SKM-1 treated with dmso at 0.1 percent for 144 hours (cell line): ENCODE results near the gene CCN6.

ENCODE experiments used
- DNase-seq: peaks from one replicate; lab custom pipeline; 2025; ENCODE audit not compliant: unreplicated experiment; lab: John Stamatoyannopoulos, UW

The CCN6 gene

GRCh38 chr6:112054001-112054400, at the start of gene CCN6:
Gene CCN6, plus strand, starts transcription at chr6:112054104. Its CDS starts 254 bp downstream, at chr6:112054358.
- DNase-seq: no peak

GRCh38 chr6:112004201-112005012, 49.5 kb upstream of the CCN6 start:
- no peak for DNase-seq

- peak; percentile 10 for DNase-seq
Measured at GRCh38 chr6:112005013-112005371, 48.9 kb upstream of the CCN6 start.

GRCh38 chr6:112007254-112007653, 46.6 kb upstream of the CCN6 start:
- no peak for DNase-seq

GRCh38 chr6:112007805-112008204, 46.1 kb upstream of the CCN6 start:
- DNase-seq: peak; percentile 69

DNA sequence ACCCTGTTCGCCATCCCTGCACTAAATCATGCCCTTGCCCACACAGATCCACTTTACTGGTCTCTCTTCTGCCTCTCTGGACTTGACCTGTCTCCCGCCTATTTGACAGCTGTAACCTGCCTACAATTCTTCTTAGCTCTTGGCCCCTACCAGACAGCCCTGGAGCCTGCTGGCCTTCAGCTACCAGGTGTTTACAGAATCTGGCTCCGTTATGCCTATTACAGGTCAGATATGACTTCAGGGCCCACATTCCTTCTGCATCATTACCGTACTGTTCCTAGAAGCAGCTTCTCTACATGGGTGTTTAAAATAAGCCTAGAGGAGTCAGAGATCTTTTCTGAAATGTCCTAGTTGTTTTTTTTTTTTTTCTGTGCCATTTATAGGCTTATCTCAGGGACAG, 45.4 kb upstream of the CCN6 start:
- no peak for DNase-seq

DNA sequence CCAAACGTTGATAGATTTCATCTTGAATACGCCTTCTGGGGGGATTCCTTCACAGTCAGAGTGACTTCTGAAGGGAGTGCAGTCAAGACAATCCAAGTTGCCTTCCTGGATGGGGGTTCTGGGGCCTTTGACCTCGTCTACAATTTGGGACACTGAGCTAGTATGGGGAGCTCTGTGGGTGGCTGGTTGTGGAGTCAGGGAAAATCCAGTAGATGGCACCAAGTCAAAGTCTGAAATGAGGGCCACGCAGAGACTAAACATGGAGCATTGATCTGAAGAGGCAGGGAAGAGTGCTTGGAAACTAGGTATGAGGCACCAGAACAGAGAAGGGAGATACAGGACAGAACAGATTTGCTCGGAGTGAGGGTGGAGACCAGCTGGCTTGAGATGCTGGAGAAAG, 43.6 kb upstream of the CCN6 start:
- DNase-seq: no peak

DNA sequence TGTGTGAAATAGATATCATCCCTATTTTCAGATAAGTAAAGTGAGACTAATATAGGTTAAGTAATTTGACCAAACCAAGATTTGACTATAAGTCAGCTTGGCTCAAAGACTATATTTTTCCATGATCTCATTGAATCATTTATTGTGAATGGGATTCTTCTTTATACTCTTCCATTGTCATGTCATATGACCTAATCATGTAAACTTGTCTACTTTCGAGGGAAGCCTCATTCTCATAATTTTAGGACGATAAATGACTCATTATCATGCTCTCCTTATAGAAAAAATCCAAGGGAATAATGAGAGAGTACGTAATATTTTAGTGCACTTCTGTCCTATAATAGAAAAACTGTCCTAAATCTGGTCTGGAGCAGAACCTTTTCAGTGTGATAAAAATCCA, 40.9 kb upstream of the CCN6 start:
- DNase-seq: no peak

DNA sequence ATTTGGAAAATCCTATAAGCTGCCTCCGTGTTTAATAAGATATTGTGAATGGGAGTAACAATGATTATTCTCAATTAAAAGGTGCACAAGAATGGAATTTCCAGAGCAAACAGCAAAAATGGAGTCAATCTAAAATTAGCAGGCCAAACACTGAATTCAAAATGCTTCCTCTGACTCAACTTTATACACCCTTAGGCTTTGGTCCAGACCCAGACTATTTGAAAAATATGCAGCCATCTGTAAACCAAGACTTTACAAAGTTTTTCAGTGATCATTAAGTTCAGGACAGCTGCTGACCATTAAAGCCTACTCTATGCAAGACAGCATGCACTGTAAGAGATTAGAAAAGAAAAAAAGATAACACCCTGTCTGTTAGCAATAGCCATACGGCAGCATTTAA, 39.4 kb upstream of the CCN6 start:
- no peak for DNase-seq

- no peak for DNase-seq
Measured at GRCh38 chr6:112015725-112016124, 38.2 kb upstream of the CCN6 start.

DNA sequence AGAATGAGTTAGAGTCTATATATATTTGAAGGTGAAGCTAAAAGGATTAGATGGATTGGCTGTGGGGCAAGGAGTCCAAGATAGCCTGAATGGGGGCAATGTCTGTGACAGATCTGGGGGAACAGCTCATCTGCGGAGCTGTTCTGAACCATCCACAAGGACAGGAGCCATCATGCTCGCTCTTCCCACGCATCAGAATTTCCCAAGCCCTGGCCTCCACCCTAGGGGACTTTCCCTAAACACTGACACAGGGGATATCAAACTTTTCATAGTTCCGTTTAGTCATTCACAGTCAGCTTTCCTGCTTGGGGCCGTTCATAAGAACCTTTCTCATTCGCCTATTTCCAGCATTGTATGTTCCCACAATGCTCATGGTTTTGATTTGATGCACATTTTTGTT, 37.6 kb upstream of the CCN6 start:
- DNase-seq: no peak

DNA sequence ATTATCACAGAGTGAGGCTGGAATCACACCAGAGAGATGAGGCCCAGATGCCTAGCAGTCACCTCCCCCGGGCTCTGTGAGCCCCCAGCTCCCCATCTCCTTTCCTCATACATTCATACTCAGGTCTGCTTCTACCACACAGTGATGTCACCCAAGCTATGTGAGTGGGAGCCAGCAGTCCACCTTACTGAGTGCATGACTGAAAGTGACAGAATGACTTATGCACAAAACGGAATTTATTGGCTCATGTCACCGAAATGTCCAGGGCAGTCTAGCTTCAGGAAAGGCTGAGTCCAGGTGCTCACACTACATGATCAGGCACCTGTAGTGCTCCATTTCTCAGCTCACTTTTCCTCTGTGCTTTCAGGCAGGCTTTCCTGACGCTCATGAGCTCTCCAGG, 36.7 kb upstream of the CCN6 start:
- no peak for DNase-seq

DNA sequence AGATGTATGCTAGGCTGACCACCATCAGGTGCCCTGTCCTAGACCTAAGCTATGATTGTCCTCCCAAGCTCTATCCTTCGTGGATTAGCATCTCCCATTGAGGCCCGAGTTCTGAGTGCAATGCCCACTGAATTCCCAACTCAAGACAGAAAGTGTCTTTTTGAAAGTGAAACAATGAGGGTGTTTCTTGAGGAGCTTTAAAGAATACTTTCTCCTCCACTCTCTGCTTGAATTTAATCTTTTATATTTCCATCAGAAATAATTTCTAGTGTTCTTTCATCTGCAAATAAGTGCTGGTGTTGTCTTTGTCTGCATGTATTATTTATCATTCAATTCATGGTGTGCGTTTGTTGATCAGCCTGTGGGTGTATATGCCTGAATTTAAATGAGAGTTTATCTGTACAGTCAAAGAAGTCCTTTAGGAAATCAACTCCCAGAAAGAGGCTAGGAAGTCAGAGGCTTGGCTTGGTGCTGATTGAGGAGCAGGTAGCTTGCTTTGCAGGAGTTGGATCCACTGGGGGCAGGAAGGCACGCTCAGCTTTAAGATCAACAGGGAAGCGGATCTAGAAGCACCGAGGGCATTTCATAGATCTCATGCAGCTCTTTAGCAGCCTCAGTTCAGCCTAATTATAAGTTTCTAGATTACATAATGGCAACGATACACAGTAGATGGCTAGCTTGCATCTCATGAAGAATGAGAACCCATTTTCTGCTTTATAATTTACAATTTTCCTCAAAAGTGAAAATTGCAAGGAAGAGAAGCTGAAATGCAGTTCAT, 36.0 kb upstream of the CCN6 start:
- no peak for DNase-seq

DNA sequence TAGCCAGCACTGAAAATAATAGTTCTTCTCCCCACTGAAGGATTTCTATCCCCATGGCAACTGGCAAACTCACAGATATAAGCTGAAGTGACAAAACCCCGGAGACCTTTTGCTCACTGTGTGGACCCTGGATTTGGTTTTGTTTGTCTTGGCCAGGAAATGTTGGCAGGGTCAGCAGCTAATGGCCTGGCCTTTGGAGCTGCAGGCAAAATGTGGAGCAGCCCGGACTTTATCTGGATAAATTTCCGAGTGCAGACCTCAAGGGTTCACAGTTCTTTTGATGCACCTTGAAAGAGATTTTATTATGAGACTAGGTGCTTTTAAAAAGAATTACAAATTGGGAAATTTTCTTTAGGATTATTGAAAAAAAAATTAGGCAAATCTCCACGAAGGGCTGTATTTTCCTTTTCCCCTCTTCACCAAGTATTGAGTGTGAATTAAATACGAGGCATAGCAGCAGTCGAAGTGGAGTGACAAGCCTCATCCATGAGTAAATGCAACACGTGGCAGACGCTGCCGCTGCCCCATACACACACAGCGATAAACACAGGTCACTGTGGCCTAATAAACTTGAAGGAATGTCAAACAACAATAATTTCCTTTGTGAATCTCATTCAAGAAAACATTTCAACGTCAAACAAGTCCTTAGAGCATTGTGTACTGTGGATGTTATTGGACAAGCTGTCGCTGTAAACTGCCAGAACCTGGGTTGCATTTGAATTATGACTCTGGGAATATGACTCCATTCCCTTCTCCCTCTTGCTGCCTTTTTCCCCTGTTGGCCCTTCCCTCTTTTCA, 35.1 kb upstream of the CCN6 start:
- no peak for DNase-seq

DNA sequence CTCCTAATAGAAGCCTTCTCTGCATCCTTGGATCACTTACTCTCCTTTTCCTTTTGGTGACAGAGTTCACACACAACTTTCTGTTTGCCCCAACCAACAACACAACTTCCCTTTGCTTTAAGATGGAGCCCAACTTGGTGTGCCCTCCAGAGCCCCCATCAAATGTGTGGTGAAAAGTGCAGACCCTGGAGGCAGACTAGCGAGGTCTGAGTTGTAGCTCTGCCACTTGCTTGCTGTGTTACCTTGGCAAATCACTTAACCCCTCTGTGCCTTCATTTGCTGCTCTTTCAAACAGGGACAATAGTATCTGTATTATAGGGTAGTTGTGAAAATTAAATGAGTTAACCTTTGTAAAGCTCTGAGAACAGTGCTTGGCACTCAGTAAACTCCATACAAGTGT, 34.3 kb upstream of the CCN6 start:
- DNase-seq: no peak

GRCh38 chr6:112021691-112022310, 32.1 kb upstream of the CCN6 start:
- no peak for DNase-seq

DNA sequence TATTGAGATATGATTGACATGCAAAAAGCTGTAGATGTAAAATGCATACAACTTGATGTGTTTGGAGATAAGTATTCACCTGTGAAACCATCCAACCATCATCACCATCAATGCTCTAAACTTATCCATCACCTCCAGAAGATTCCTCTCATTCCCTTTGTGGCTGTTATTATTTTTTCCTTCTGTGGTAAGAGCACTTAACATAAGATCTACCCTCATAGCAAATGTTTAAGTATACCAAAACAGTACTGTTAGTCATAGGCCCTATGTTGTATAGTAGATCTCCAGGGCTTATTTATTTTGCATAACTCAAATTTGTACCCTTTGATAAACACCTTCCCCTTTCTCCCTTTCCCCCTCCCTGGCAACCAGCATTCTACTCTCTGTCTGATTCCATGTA, 31.2 kb upstream of the CCN6 start:
- DNase-seq: no peak

GRCh38 chr6:112024464-112024863, 29.4 kb upstream of the CCN6 start:
- no peak for DNase-seq

- no peak for DNase-seq
Measured at GRCh38 chr6:112026933-112027332, 27.0 kb upstream of the CCN6 start.

DNA sequence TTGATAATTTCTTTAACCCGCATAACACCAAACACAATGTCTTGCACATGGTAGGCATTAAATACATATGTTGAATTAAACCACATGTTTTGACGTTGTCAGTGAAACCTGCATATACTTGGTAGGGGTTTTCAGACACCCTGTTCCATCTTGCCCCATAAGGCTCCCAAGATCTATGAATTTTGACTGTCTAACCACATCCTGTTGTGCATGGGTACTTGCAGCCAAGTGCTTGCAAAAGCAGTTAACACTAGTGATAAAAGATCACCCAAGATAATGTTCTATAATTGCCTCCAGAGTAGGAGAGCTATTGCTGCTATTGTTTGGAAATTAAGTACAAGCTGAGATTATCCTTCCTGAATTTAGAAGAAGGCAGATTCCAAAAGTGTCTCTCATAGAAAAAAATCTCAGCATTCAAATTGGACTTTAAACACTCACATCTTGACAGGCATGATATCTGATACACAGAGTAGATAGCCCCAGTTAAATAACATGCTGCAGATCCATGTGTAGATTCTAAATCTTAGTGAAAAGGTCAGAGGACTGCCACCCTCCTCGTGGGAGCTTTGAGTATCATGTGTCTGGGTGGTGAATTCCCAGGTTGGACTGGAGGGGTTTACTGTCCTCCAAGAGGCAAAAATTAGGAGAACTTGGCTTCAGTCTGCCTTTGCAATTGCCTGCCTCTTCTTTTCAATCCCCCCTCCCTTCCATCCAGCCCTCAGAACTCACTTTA, 25.8 kb upstream of the CCN6 start:
- no peak for DNase-seq
